Esophagus muscularis mucosa (tissue), 4 donors: ENCODE results near the gene COG8.

Experiments
- EP300 ChIP-seq: sonication (generic); formaldehyde crosslinking; IDR thresholded peaks from one replicate; pipeline ENCODE4 v1.6.1; 2017; ENCODE audit warnings: antibody characterized with exemption
- POLR2A ChIP-seq: fragments of 450-650 bp; IDR thresholded peaks from one replicate; pipeline ENCODE4 v1.6.1; 2017; ENCODE audit warnings: antibody characterized with exemption, moderate library complexity, mild to moderate bottlenecking, low read depth
- POLR2AphosphoS5 ChIP-seq, 2 donors: sonication (generic); formaldehyde crosslinking; IDR thresholded peaks; one replicate each; pipeline ENCODE4 v1.6.1; 2017; ENCODE audit warnings: antibody characterized with exemption in 2 of 2
- TF ChIP-seq, protein P1 (sequence below), 3 experiments: fragments of 200-600 bp in 2 of 3; fragments of 450-650 bp in 1 of 3; sonication (generic) in 2 of 3; IDR thresholded peaks; one replicate each; pipeline ENCODE4 v1.5.1; 2017 to 2019; ENCODE audit warnings: antibody characterized with exemption in 3 of 3, mild to moderate bottlenecking in 2 of 3, moderate library complexity in 1 of 3

- no peak for TF ChIP-seq POLR2A
- TF ChIP-seq, protein P1, sequence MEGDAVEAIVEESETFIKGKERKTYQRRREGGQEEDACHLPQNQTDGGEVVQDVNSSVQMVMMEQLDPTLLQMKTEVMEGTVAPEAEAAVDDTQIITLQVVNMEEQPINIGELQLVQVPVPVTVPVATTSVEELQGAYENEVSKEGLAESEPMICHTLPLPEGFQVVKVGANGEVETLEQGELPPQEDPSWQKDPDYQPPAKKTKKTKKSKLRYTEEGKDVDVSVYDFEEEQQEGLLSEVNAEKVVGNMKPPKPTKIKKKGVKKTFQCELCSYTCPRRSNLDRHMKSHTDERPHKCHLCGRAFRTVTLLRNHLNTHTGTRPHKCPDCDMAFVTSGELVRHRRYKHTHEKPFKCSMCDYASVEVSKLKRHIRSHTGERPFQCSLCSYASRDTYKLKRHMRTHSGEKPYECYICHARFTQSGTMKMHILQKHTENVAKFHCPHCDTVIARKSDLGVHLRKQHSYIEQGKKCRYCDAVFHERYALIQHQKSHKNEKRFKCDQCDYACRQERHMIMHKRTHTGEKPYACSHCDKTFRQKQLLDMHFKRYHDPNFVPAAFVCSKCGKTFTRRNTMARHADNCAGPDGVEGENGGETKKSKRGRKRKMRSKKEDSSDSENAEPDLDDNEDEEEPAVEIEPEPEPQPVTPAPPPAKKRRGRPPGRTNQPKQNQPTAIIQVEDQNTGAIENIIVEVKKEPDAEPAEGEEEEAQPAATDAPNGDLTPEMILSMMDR (IDR thresholded peaks at IDR 0.05): no peak
- TF ChIP-seq POLR2AphosphoS5 (IDR thresholded peaks at IDR 0.05): no peak
- TF ChIP-seq EP300: no peak
Observed at GRCh38 chr16:69302301-69302700, 37.1 kb downstream of the COG8 start.
